CD4-positive, alpha-beta T cell treated with Interleukin-10 for 1 hour (primary cell): ENCODE measurements around the gene ENDOD1.

ENCODE experiments used
- DNase-seq: peaks from one replicate; pipeline ENCODE4 v3.0.0-alpha.2; 2020

Gene ENDOD1

GRCh38 chr11:95145430-95146060 lies 55.9 kb downstream of the ENDOD1 start:
- DNase-seq: no peak

GRCh38 chr11:95147364-95147905 lies 57.8 kb downstream of the ENDOD1 start:
- no peak for DNase-seq

DNA sequence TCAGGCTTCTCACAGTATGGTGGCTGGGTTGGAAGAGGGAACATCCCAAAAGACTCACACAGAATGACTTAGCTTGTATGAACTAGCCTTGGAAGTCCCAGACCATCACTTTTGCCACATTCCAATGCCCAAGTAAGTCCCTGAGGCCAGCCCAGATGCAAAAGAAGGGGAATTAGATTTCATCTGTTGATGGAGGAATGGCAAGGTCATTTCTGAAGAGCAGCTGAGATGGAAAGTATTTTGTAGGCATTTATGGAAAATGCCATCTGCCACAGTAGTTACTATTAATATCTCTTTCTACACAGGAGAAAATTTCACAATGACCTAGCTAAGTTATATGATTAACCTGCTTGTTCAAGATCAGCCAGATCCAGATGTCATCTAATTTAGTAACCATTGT lies 58.8 kb downstream of the ENDOD1 start:
- no peak for DNase-seq

GRCh38 chr11:95148938-95149337 lies 59.3 kb downstream of the ENDOD1 start:
- DNase-seq: no peak

- DNase-seq: no peak
These were observed 60.2 kb downstream of the ENDOD1 start for GRCh38 chr11:95149651-95150364.

DNA sequence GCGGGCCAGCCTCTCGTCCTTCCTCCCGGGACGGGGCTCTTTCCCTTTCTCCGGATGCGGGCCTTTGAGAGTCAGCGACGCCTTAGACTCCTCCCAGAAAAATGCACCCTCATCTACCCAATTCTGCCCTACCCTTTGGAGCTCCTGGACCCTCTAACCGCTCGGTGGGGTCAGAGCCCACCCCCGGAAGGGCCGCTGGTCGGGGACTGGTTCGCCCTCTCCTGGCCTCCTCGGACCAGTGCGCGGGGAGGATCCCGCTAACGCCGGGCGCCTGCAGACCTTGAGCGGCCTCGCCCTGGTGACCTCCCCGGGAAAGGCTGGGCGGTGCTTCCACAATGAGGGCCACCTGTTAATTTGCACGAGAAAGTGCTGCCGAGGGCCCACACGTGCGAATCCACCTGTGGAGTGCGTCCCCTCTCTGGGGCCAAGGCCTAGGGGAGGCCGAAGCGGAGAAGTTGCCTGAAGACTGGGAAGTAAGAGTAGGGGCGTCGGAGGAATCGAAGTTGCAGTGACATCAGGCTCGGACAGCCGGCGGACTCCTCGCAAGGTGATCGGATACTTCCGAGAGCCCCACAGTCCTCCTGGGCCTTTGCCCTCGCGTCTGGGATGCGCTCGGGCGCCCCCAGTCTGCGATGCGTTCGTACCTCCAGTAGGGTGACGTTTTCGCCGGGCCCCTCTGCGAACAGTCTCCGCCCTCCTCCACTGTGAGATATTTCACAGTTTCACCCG lies 61.5 kb downstream of the ENDOD1 start:
- DNase-seq: peak; percentile 95

DNA sequence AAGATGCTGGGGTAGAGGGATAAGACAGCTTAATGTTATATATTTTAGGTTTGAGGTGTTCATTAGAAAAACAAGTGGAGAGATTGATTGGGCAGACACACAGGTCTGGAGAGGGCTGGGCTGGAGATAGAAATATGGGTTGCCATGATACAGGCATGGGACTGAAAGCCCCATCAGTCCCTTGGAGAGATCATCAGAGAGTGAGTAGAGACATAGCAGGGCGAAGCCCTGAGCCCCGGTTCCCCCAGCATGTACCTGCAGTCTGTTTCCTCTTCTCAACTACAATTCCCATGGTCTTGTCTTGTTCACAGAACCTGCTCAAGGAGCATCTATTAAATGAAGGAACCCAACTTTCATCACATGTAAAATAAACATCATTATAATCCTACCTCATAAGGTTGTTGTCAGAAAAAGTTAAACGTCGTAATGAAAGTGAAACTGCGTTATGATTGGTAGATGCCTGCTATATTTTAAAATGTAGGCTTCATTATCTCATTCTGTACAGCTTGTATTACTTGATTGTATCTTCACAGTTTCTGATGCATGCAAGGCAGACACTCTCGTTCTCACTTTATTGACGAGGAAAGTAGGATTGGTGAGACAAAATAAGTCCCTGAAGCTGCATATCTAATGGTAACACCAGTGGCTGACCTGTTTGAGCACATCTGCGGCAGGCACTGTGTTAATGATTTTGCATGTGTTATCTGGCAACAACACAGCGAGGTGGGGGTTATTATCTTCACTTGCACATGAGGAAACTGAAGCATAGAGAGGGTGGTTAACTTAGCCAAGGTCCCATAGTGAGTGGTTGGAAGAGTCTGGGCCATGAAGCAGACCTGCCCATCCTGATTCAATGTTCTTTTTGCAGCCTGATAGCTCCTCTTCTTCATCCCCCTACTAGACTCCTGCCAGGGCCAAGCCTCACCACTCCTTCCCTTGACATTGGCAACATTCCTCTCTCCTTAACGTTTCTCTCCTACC lies 63.5 kb downstream of the ENDOD1 start:
- DNase-seq: peak; percentile 34

GRCh38 chr11:95153857-95154246 lies 64.2 kb downstream of the ENDOD1 start:
- DNase-seq: no peak

GRCh38 chr11:95154514-95154913 lies 64.9 kb downstream of the ENDOD1 start:
- peak; percentile 78 for DNase-seq

DNA sequence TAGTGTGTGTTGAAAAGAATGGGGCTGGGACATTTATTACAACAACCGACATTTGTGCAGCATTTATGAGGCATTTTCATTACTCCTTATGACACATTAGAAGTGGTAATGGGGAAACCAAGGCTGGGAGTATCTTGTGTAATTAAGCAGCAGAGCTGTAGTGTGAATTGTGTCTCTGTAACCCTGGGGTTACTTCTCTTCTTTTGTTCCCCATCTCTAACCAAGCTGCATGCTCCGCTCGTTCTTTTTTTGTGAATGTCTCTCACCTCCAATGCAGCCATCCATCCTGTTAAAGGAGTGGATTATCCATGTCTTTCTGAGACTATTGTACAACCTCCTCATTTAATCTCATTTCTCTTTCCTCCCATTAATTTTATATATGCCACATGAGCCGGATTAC lies 65.7 kb downstream of the ENDOD1 start:
- DNase-seq: no peak

- no peak for DNase-seq
These were observed 66.6 kb downstream of the ENDOD1 start for GRCh38 chr11:95156133-95156721.

DNA sequence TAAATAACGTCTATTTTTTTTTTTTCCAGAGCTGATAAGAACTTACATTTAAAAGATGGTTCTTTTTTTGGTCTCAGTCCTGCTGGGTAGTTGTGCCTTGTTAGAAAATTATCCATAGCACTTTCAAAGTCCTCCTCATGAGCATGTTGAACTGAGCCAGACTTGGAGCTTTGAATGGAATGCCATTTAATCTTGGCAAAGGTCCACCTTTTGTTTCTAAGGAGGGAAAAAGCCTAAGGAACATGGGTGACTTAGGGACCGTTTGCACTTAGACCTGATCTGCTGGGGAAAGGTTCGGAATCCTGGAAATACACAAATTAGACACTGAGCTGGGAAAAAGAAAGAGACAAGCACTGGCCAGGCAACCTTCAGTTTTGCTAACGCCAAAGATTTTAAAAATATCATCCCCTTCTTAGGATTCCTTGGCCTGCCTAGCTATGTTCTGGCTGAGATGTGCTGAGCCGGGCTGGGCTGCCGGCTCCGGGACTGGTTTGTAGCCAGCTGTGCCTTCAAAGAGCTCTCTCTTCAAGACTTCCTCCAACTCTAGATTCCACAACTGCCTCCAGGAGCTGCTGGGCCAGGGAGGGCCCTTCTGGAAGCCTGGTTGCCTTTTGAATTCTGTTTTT lies 67.4 kb downstream of the ENDOD1 start:
- no peak for DNase-seq

GRCh38 chr11:95157824-95158223 lies 68.2 kb downstream of the ENDOD1 start:
- peak; percentile 16 for DNase-seq

- no peak for DNase-seq
These were observed 71.6 kb downstream of the ENDOD1 start for GRCh38 chr11:95161248-95161647.

DNA sequence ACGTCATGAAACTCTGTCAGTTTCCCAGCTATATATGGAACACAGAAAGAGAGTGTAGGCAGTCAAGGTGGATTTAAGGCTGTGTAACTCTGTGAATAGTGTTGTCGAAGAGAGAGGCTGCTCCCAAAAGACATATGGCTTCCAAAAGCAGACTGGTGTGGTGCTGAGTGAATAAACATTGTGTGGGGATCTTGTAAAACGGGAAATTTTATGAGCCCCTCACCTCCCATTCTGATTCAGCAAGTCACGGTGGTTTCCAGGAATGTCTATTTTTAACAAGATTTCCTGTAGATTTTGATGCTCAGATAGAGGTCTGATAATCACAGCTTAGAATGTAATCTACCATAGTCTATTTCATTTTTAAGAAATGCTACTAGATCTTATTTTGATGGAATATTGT lies 73.5 kb downstream of the ENDOD1 start:
- no peak for DNase-seq

- no peak for DNase-seq
These were observed 76.0 kb downstream of the ENDOD1 start for GRCh38 chr11:95165638-95166037.

DNA sequence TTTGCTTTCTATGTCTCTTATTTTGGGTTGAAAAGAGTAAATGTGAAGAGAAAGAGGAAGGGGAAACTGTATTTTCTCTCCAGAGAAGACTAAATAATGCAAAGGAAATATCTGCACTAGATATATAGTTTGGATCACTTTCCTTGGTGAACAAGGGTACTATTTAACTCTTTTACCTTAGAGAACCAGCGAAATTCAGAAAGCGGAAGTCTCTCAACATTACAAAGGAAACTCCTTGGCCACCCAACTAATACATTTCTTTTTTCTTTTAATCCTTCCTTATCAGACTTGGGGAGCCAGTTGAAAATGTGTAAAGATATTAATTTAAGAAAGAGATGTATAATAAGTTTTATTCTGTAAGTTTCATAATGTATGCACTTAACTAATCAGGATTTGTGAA lies 77.1 kb downstream of the ENDOD1 start:
- DNase-seq: no peak

- DNase-seq: no peak
These were observed 80.6 kb downstream of the ENDOD1 start for GRCh38 chr11:95170294-95170693.

DNA sequence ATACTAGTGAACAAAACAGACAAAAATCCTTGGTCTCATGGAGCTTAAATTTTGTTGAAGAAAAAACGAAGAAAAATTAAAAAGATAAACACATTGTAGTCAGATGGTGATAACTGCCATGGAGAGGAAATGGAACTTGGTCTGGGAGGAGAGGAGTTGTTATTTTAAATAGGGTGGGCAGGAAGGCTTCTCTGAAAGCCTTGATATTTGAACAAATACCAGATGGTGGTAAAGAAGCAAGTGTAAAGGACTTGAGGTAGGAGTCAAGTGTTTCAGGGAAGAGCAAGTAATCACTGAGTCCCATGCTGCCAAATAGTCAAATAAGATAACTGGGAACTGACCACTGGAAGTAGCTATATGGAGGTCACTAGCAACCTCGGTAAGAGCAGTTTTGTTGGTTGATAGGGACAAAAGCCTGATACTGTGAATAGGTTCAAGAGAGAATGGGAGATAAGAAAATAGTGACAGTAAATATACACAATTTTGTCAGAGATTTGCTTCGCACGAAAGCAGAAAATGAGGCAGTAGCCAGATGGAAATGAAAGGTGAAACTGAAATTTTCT lies 86.3 kb downstream of the ENDOD1 start:
- DNase-seq: no peak
